HepG2 (cell line): ENCODE results near the gene KCNAB3. TPM values are rescaled to one million over a fixed set of nuclear protein-coding genes. Genes with fewer than 3 reads are reported as not detected.

Source experiments
- BATF2 ChIP-seq: sonication (generic); formaldehyde crosslinking; IDR thresholded peaks from 2 replicates; pipeline ENCODE4 v1.8.0; 2022; ENCODE audit warnings: mild to moderate bottlenecking, missing genetic modification reagents, moderate library complexity
- HES4 ChIP-seq: sonication (generic); formaldehyde crosslinking; IDR thresholded peaks from 2 replicates; pipeline ENCODE4 v1.9.0; 2021; ENCODE audit warnings: mild to moderate bottlenecking, missing genetic modification reagents, borderline replicate concordance
- HNRNPUL1 ChIP-seq: fragments of 200-400 bp; formaldehyde crosslinking; IDR thresholded peaks from 2 replicates; pipeline ENCODE4 v1.6.1; 2017; ENCODE audit warnings: low read depth, mild to moderate bottlenecking, low read length, moderate library complexity
- KDM4B ChIP-seq: sonication (generic); formaldehyde crosslinking; IDR thresholded peaks from 2 replicates; pipeline ENCODE4 v1.4.0; 2020; ENCODE audit warnings: missing genetic modification reagents
- MTERF4 ChIP-seq: sonication (generic); formaldehyde crosslinking; IDR thresholded peaks from 2 replicates; pipeline ENCODE4 v1.8.0; 2023; ENCODE audit warnings: mild to moderate bottlenecking, missing genetic modification reagents
- PBX3 ChIP-seq: sonication (generic); formaldehyde crosslinking; IDR thresholded peaks from 2 replicates; pipeline ENCODE4 v1.8.1; 2023; ENCODE audit warnings: missing genetic modification reagents, inconsistent platforms, borderline replicate concordance
- REST ChIP-seq, 2 experiments: IDR thresholded peaks; 2 replicates each; pipeline ENCODE4 v1.6.1; 2011 to 2012; ENCODE audit warnings: low read length in 2 of 2, borderline replicate concordance in 1 of 2, low read depth in 1 of 2, mild to moderate bottlenecking in 1 of 2, moderate library complexity in 1 of 2
- SAFB2 ChIP-seq: sonication (generic); formaldehyde crosslinking; IDR thresholded peaks from 2 replicates; pipeline ENCODE4 v1.5.1; 2020; ENCODE audit warnings: missing genetic modification reagents, low read depth, mild to moderate bottlenecking, borderline replicate concordance
- SNRNP70 ChIP-seq: fragments of 200-400 bp; formaldehyde crosslinking; IDR thresholded peaks from 2 replicates; pipeline ENCODE4 v1.6.1; 2017; ENCODE audit warnings: mild to moderate bottlenecking, low read depth, low read length, moderate library complexity
- SRF ChIP-seq: IDR thresholded peaks from 2 replicates; pipeline ENCODE4 v1.6.1; 2011; ENCODE audit warnings: mild to moderate bottlenecking, low read depth, low read length, moderate library complexity
- SRY ChIP-seq: sonication (generic); formaldehyde crosslinking; IDR thresholded peaks from 2 replicates; pipeline ENCODE4 v1.8.0; 2022; ENCODE audit warnings: mild to moderate bottlenecking, missing genetic modification reagents
- ZNF251 ChIP-seq: sonication (generic); formaldehyde crosslinking; IDR thresholded peaks from 2 replicates; pipeline ENCODE4 v1.9.0; 2021; ENCODE audit warnings: mild to moderate bottlenecking, missing genetic modification reagents
- ZNF446 ChIP-seq: sonication (generic); formaldehyde crosslinking; IDR thresholded peaks from 2 replicates; pipeline ENCODE4 v1.5.0; 2020; ENCODE audit warnings: mild to moderate bottlenecking, missing genetic modification reagents
- ZNF530 ChIP-seq: sonication (generic); formaldehyde crosslinking; IDR thresholded peaks from 2 replicates; pipeline ENCODE4 v1.5.0; 2020; ENCODE audit warnings: low read depth, mild to moderate bottlenecking, missing genetic modification reagents
- ZNF549 ChIP-seq: sonication (generic); formaldehyde crosslinking; IDR thresholded peaks from 2 replicates; pipeline ENCODE4 v1.5.0; 2020; ENCODE audit warnings: missing genetic modification reagents
- ZNF569 ChIP-seq: sonication (generic); formaldehyde crosslinking; IDR thresholded peaks from 2 replicates; pipeline ENCODE4 v1.5.0; 2020; ENCODE audit warnings: mild to moderate bottlenecking, missing genetic modification reagents, moderate library complexity, borderline replicate concordance
- ZNF652 ChIP-seq: IDR thresholded peaks from 2 replicates; pipeline ENCODE4 v1.6.1; 2016; ENCODE audit warnings: low read depth, borderline replicate concordance
- polyA plus RNA-seq, 8 experiments: library from polyadenylated mRNA; depleted of rRNA in 3 of 8; stranded (reverse) in 7 of 8; unstranded in 1 of 8; fragments of >200 nt; fragmentation: Illumina TruSeq in 4 of 8; extraction: Trizol in 4 of 8; gene quantifications; 2 replicates each; pipeline versions ENCODE4 v1.2.1 to v1.2.3, GENCODE V29; 2011 to 2016; ENCODE audit warnings: low read depth in 4 of 8, missing spikeins in 1 of 8, mixed read lengths in 1 of 8; ENCODE audit not compliant: insufficient read depth in 1 of 8
- total RNA-seq, 5 experiments: library from RNA; depleted of rRNA; stranded (reverse); fragments of >200 nt; fragmentation: Illumina TruSeq; extraction: Trizol; gene quantifications; 2 replicates each; pipeline ENCODE4 v1.2.3, GENCODE V29; 2016; ENCODE audit warnings: low read depth in 1 of 5
- TF ChIP-seq, protein P1 (sequence below): fragments of 450-650 bp; IDR thresholded peaks from 2 replicates; pipeline ENCODE4 v1.6.1; 2016
- TF ChIP-seq, protein P2 (sequence below): sonication (generic); formaldehyde crosslinking; IDR thresholded peaks from 2 replicates; pipeline ENCODE4 v1.4.0; 2020; ENCODE audit warnings: missing genetic modification reagents, borderline replicate concordance

KCNAB3 gene
- total and polyA plus RNA-seq, 2 of the 13 experiments (the other 11 are each of a cell fraction or from before 2014, with no cell fraction given), result 0.29 to 0.88 TPM

- peak; percentile 79; the same call in 1 of the 2 replicates for TF ChIP-seq MTERF4
- TF ChIP-seq BATF2 (CRISPR knock-in tag), result peak; percentile 87
- TF ChIP-seq, protein P1, sequence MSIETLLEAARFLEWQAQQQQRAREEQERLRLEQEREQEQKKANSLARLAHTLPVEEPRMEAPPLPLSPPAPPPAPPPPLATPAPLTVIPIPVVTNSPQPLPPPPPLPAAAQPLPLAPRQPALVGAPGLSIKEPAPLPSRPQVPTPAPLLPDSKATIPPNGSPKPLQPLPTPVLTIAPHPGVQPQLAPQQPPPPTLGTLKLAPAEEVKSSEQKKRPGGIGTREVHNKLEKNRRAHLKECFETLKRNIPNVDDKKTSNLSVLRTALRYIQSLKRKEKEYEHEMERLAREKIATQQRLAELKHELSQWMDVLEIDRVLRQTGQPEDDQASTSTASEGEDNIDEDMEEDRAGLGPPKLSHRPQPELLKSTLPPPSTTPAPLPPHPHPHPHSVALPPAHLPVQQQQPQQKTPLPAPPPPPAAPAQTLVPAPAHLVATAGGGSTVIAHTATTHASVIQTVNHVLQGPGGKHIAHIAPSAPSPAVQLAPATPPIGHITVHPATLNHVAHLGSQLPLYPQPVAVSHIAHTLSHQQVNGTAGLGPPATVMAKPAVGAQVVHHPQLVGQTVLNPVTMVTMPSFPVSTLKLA, result no peak
- no peak for TF ChIP-seq ZNF251 (CRISPR knock-in tag)
- TF ChIP-seq SRY (CRISPR knock-in tag), result peak; percentile 97; the same call in 1 of the 2 replicates
- TF ChIP-seq ZNF652 (CRISPR knock-in tag), result no peak
- TF ChIP-seq, protein P2, sequence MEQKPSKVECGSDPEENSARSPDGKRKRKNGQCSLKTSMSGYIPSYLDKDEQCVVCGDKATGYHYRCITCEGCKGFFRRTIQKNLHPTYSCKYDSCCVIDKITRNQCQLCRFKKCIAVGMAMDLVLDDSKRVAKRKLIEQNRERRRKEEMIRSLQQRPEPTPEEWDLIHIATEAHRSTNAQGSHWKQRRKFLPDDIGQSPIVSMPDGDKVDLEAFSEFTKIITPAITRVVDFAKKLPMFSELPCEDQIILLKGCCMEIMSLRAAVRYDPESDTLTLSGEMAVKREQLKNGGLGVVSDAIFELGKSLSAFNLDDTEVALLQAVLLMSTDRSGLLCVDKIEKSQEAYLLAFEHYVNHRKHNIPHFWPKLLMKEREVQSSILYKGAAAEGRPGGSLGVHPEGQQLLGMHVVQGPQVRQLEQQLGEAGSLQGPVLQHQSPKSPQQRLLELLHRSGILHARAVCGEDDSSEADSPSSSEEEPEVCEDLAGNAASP (CRISPR knock-in tag), result no peak
- TF ChIP-seq SNRNP70, result no peak
- TF ChIP-seq ZNF530 (CRISPR knock-in tag), result no peak
- no peak for TF ChIP-seq ZNF549 (CRISPR knock-in tag)
- TF ChIP-seq KDM4B (CRISPR knock-in tag), result no peak
- TF ChIP-seq HES4 (CRISPR knock-in tag), result 0 out of 2 replicates have a peak, but pooled peaks have one; percentile 44
- TF ChIP-seq REST (IDR thresholded peaks at IDR 0.05; ENCODE audit: borderline replicate concordance in 1 of 2, low read depth in 1 of 2, low read length in 2 of 2), result no peak
- no peak for TF ChIP-seq SRF
- no peak; the same call in 1 of the 2 replicates for TF ChIP-seq ZNF446 (CRISPR knock-in tag)
- no peak for TF ChIP-seq HNRNPUL1
- no peak for TF ChIP-seq ZNF569
- TF ChIP-seq SAFB2 (CRISPR knock-in tag), result no peak
- no peak; the same call in 1 of the 2 replicates for TF ChIP-seq PBX3
Measured at GRCh38 chr17:7915611-7916384, 13.9 kb downstream of the KCNAB3 start, which contains the start of gene RNF227 (continued).
